Thyroid gland (tissue), 4 donors: ENCODE results near the gene PGAP2. TPM values are rescaled to one million over a fixed set of nuclear protein-coding genes. Genes with fewer than 3 reads are reported as not detected.

ENCODE experiments used
- DNase-seq, 2 donors: peaks; one replicate each; pipeline ENCODE4 v3.0.0-alpha.2; 2019
- H3K27ac ChIP-seq, 3 donors: fragments of 200-600 bp; sonication (generic); 1 replicate in 2 of 3; 2 replicates in 1 of 3; pipeline ENCODE4 v1.5.1; 2016 to 2019; ENCODE audit warnings: mild to moderate bottlenecking in 1 of 3, moderate library complexity in 1 of 3
- H3K27me3 ChIP-seq: fragments of 200-600 bp; sonication (generic); one replicate; pipeline ENCODE4 v1.5.1; 2019
- H3K36me3 ChIP-seq, 2 donors: fragments of 200-600 bp; sonication (generic); one replicate each; pipeline ENCODE4 v1.5.1; 2016 to 2019
- H3K4me1 ChIP-seq, 2 donors: fragments of 200-600 bp; sonication (generic); one replicate each; pipeline ENCODE4 v1.5.1; 2017 to 2019
- H3K4me3 ChIP-seq, 3 donors: fragments of 200-600 bp; sonication (generic); replicated peaks in 1 of 3; 1 replicate in 2 of 3; 2 replicates in 1 of 3; pipeline ENCODE4 v1.5.1; 2016; ENCODE audit warnings: mild to moderate bottlenecking in 1 of 3
- H3K9me3 ChIP-seq: fragments of 200-600 bp; sonication (generic); one replicate; pipeline ENCODE4 v1.5.1; 2017
- POLR2A ChIP-seq, 2 donors: fragments of 450-650 bp; IDR thresholded peaks; one replicate each; pipeline ENCODE4 v1.6.1; 2017; ENCODE audit warnings: antibody characterized with exemption in 2 of 2, mild to moderate bottlenecking in 2 of 2, moderate library complexity in 1 of 2
- WGBS, 2 donors: methylation state at CpG; one replicate each; pipeline ENCODE4 v1.1.5; 2017; 5-methylcytosine and 5-hydroxymethylcytosine counted together
- intact Hi-C: fragments of 100-400 bp; cut with DNase I; formaldehyde crosslinking; loops from one replicate; pipeline ENCODE4 v1.15.1; 2023
- total RNA-seq, 4 donors: library from RNA; depleted of rRNA; stranded (reverse); fragments of >200 nt; gene quantifications; one replicate each; pipeline ENCODE4 v1.2.3, GENCODE V29; 2016
- TF ChIP-seq, protein P1 (sequence below), 6 experiments: fragments of 200-600 bp in 3 of 6; fragments of 450-650 bp in 3 of 6; sonication (generic) in 3 of 6; IDR thresholded peaks; one replicate each; pipeline ENCODE4 v1.5.1; 2016 to 2019; ENCODE audit warnings: antibody characterized with exemption in 6 of 6, mild to moderate bottlenecking in 2 of 6, inconsistent platforms in 1 of 6, moderate library complexity in 1 of 6

Gene PGAP2
- total RNA-seq, 4 donors from 2014 or later = 24.6 to 36.5 (median 30.5) TPM

DNA sequence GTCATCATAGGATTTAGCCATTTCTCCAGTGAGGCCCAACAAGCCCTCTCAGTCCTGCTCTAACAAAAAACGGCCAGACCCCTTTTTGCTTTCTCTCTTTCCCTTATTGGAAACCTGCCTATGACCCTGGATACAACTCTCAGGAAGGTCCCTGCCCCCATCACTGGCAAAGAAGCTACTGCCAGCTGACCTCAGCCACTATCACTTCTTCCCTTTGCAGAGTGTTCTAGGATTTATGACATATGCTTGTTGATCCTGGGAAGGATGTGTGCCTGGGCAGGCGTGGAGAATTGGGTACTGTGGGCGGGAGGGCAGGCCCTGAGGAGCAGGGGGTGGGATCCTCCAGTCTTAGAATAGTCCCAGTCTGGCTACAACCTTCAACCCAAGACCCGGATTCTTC is 7.5 kb downstream of the PGAP2 start:
- intact Hi-C loops = no loop called here
- WGBS, 2 donors = 77 to 88% methylated on average over 3 to 4 of the region's 4 CpGs
- TF ChIP-seq, protein P1, sequence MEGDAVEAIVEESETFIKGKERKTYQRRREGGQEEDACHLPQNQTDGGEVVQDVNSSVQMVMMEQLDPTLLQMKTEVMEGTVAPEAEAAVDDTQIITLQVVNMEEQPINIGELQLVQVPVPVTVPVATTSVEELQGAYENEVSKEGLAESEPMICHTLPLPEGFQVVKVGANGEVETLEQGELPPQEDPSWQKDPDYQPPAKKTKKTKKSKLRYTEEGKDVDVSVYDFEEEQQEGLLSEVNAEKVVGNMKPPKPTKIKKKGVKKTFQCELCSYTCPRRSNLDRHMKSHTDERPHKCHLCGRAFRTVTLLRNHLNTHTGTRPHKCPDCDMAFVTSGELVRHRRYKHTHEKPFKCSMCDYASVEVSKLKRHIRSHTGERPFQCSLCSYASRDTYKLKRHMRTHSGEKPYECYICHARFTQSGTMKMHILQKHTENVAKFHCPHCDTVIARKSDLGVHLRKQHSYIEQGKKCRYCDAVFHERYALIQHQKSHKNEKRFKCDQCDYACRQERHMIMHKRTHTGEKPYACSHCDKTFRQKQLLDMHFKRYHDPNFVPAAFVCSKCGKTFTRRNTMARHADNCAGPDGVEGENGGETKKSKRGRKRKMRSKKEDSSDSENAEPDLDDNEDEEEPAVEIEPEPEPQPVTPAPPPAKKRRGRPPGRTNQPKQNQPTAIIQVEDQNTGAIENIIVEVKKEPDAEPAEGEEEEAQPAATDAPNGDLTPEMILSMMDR (IDR thresholded peaks at IDR 0.05) = no peak
- TF ChIP-seq POLR2A (IDR thresholded peaks at IDR 0.05) = no peak
- Histone ChIP-seq H3K27me3 (no peaks in the 10 kb centered on the region), H3K4me3 (no peak overlapping the region), H3K4me1 (peaks cover 7 to 10% of the 10 kb centered on the region in 2 donors), H3K27ac (peak overlapping the region in 1 of 3 donors; percentile 12), H3K36me3 (no peaks in the 10 kb centered on the region), H3K9me3 (no peaks in the 10 kb centered on the region)
- DNase-seq = peak; percentile 31 to 39

DNA sequence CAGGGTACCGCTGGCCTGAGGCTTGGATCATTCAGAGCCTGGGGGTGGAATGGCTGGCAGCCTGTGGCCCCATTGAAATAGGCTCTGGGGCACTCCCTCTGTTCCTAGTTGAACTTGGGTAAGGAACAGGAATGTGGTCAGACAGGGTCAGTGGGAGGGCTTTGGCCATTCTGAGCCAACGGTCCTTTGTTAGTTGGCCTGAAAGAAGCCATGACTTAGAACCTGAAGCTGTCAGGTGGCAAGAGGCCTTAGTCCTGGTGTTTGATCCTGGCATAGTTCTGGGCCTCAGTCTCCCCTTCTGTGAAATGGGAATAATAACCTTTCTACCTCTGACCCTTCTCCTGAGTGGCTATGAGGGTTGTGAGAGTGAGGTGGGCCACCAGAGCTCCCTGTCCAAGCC is 8.3 kb downstream of the PGAP2 start:
- Histone ChIP-seq H3K9me3 (no peaks in the 10 kb centered on the region), H3K4me3 (no peak overlapping the region), H3K36me3 (no peaks in the 10 kb centered on the region), H3K27me3 (no peaks in the 10 kb centered on the region), H3K27ac (no peak overlapping the region), H3K4me1 (peaks cover 7 to 10% of the 10 kb centered on the region in 2 donors)
- intact Hi-C loops = no loop called here
- TF ChIP-seq, protein P1 (IDR thresholded peaks at IDR 0.05) = no peak
- no peak for TF ChIP-seq POLR2A (IDR thresholded peaks at IDR 0.05)
- WGBS, 2 donors = 54 to 75% methylated on average over 2 of the region's 2 CpGs
- peak; percentile 41 to 54 for DNase-seq

DNA sequence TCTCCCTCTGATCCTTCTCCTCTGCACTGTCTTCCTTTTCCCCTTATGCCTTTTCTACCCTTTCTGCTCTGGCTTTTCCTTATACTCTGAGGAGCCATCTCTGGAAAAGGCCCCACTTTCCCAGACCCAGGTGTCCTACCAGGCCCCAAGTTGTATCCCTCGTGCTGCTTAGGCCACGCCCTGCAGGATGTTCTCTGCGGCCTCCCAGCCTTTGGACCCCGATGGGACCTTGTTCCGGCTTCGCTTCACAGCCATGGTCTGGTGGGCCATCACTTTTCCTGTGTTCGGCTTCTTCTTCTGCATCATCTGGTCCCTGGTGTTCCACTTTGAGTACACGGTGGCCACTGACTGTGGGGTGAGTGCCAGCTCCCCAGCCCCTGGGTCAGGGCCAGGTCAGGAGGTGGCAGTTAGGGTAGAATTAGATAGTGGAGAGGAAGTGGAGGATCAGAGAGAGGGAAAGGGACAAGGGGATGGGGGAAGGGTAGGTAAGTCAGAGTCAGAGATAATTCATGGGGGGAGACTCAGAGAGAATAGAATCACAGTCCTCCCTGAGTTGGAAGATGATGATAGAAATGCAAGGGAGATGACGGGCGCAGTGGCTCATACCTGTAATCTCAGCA is 8.9 kb downstream of the PGAP2 start:
- intact Hi-C loops = no loop called here
- no peaks in the 10 kb centered on the region for H3K27me3 ChIP-seq
- no peak overlapping the region for H3K4me3 ChIP-seq
- H3K36me3 ChIP-seq = no peaks in the 10 kb centered on the region
- no peak for DNase-seq
- no peak for TF ChIP-seq POLR2A (IDR thresholded peaks at IDR 0.05)
- TF ChIP-seq, protein P1 (IDR thresholded peaks at IDR 0.05) = no peak
- 89 to 92% methylated on average over 10 of the region's 10 CpGs for WGBS, 2 donors
- no peak overlapping the region for H3K27ac ChIP-seq
- peaks cover 7 to 10% of the 10 kb centered on the region in 2 donors for H3K4me1 ChIP-seq
- H3K9me3 ChIP-seq = no peaks in the 10 kb centered on the region

DNA sequence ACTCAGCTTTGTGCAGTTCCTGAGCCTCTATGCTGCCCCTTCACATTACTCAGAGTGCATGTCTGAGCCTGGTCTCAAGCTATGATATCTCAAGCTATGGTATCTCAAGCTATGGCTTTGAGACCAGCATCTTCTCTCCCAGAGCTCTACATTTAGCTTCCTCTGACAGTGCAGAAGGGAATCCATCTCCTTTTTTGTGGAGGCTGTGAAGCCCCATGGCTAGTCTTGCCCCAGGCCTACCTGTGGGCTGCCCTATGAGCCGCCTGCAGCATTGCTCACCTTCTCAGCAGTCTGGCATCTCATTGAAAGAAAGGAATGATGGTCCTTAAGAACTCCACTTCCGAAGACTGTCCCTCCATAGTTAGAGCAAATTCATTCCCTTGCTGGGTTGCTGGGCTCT is 12.6 kb downstream of the PGAP2 start:
- H3K36me3 ChIP-seq = no peaks in the 10 kb centered on the region
- no peak for TF ChIP-seq POLR2A (IDR thresholded peaks at IDR 0.05)
- TF ChIP-seq, protein P1 (IDR thresholded peaks at IDR 0.05) = no peak
- H3K4me1 ChIP-seq = peaks cover 3 to 10% of the 10 kb centered on the region in 2 donors
- no peaks in the 10 kb centered on the region for H3K27me3 ChIP-seq
- no peaks in the 10 kb centered on the region for H3K9me3 ChIP-seq
- no peak for DNase-seq
- WGBS, 2 donors = 94 to 96% methylated on average over 2 of the region's 2 CpGs
- intact Hi-C loops = no loop called here
- H3K27ac ChIP-seq = no peak overlapping the region
- no peak overlapping the region for H3K4me3 ChIP-seq

DNA sequence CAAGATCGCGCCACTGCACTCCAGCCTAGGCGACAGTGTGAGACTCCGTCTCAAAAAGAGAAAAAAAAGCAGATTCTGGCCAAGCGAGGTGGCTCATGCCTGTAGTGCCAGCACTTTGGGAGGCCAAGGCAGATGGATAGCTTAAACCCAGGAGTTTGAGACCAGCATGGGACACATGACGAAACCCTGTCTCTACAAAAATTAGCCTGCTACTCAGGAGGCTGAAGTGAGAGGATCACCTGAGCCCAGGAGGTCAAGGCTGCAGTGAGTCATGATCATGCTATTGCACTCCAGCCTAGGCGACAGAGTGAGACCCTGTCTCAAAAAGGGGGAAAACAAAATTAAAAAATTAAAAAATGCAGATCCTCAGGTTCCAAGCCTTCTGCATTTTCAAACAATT is 14.0 kb downstream of the PGAP2 start:
- intact Hi-C loops = no loop called here
- 96 to 97% methylated on average over 7 of the region's 7 CpGs for WGBS, 2 donors

More for the DNA sequence above, 14.0 kb downstream of the PGAP2 start:
- Histone ChIP-seq H3K4me1 (no peaks in the 10 kb centered on the region), H3K27me3 (no peaks in the 10 kb centered on the region), H3K9me3 (no peaks in the 10 kb centered on the region), H3K36me3 (peaks cover 7 to 11% of the 10 kb centered on the region in 2 donors), H3K4me3 (no peak overlapping the region), H3K27ac (no peak overlapping the region)
- DNase-seq = no peak
- TF ChIP-seq POLR2A (IDR thresholded peaks at IDR 0.05) = no peak
- TF ChIP-seq, protein P1 (IDR thresholded peaks at IDR 0.05) = no peak
